HEK293 (cell line): ENCODE results near the gene PLCL1.

ENCODE experiments used
- CTCF ChIA-PET: fragments of 350-600 bp; formaldehyde crosslinking; extraction: SDS; loops from one replicate; lab custom pipeline; 2021; ENCODE audit warnings: antibody characterized with exemption; lab: Yijun Ruan, JAX
- POLR2A ChIA-PET: fragments of 300-600 bp; formaldehyde crosslinking; extraction: SDS; loops from one replicate; lab custom pipeline; 2020; ENCODE audit warnings: antibody characterized with exemption, inconsistent platforms; lab: Yijun Ruan, JAX
- H3K27ac ChIP-seq: fragments of 200-500 bp; sonication (Bioruptor generic); 2 replicates; pipeline ENCODE4 v1.5.1; 2014; ENCODE audit warnings: low read depth, low read length, control low read depth, inconsistent platforms; ENCODE audit errors: extremely low read depth
- H3K36me3 ChIP-seq, 2 experiments: fragments of 200-500 bp in 1 of 2; sonication (Bioruptor generic) in 1 of 2; 1 replicate in 1 of 2; 2 replicates in 1 of 2; pipeline ENCODE4 v1.5.1; 2014 to 2017; ENCODE audit warnings: inconsistent platforms in 2 of 2, low read length in 2 of 2; ENCODE audit not compliant: control insufficient read depth in 2 of 2, insufficient read depth in 1 of 2
- H3K4me1 ChIP-seq: fragments of 200-500 bp; sonication (Bioruptor generic); 2 replicates; pipeline ENCODE4 v1.5.1; 2014; ENCODE audit warnings: mild to moderate bottlenecking, low read length, inconsistent platforms; ENCODE audit not compliant: control insufficient read depth, insufficient read depth
- H3K4me3 ChIP-seq: 2 replicates; pipeline ENCODE4 v1.5.1; 2011; ENCODE audit warnings: low read depth, mild to moderate bottlenecking, control low read depth, low read length, moderate library complexity
- H3K9me3 ChIP-seq: fragments of 200-500 bp; sonication (Bioruptor generic); 2 replicates; pipeline ENCODE4 v1.5.1; 2014; ENCODE audit warnings: low read depth, low read length, inconsistent platforms; ENCODE audit not compliant: control insufficient read depth, insufficient read depth
- GLIS2 ChIP-seq: fragments of 450-650 bp; formaldehyde crosslinking; IDR thresholded peaks from 2 replicates; pipeline ENCODE4 v1.5.1; 2016; ENCODE audit warnings: missing biosample characterization, missing genetic modification characterization
- HOXA7 ChIP-seq: sonication (generic); formaldehyde crosslinking; IDR thresholded peaks from 2 replicates; pipeline ENCODE4 v1.8.1; 2022; ENCODE audit warnings: missing genetic modification reagents, borderline replicate concordance
- INSM2 ChIP-seq: fragments of 450-650 bp; formaldehyde crosslinking; IDR thresholded peaks from 2 replicates; pipeline ENCODE4 v1.5.1; 2016; ENCODE audit warnings: missing biosample characterization, missing genetic modification characterization
- REPIN1 ChIP-seq: fragments of 450-650 bp; formaldehyde crosslinking; IDR thresholded peaks from 2 replicates; pipeline ENCODE4 v1.5.1; 2017; ENCODE audit warnings: missing biosample characterization, missing genetic modification characterization, low read depth
- REST ChIP-seq: fragments of 450-650 bp; formaldehyde crosslinking; IDR thresholded peaks from 2 replicates; pipeline ENCODE4 v1.5.1; 2016; ENCODE audit warnings: missing biosample characterization, missing genetic modification characterization
- TRIM28 ChIP-seq: IDR thresholded peaks from 2 replicates; pipeline ENCODE4 v1.6.1; 2011; ENCODE audit warnings: low read length, control low read depth, borderline replicate concordance
- ZBTB8A ChIP-seq: fragments of 450-650 bp; formaldehyde crosslinking; IDR thresholded peaks from 2 replicates; pipeline ENCODE4 v1.5.1; 2016; ENCODE audit warnings: missing biosample characterization, missing genetic modification characterization
- ZFP3 ChIP-seq: fragments of 450-650 bp; formaldehyde crosslinking; IDR thresholded peaks from 2 replicates; pipeline ENCODE4 v1.5.1; 2016; ENCODE audit warnings: low read depth, missing biosample characterization, missing genetic modification characterization
- ZIC2 ChIP-seq: fragments of 450-650 bp; formaldehyde crosslinking; IDR thresholded peaks from 2 replicates; pipeline ENCODE4 v1.5.1; 2016; ENCODE audit warnings: missing biosample characterization, missing genetic modification characterization
- ZNF19 ChIP-seq: fragments of 450-650 bp; formaldehyde crosslinking; IDR thresholded peaks from 2 replicates; pipeline ENCODE4; 2016; ENCODE audit warnings: missing biosample characterization, missing genetic modification characterization, low read depth
- ZNF23 ChIP-seq: fragments of 450-650 bp; formaldehyde crosslinking; IDR thresholded peaks from 2 replicates; pipeline ENCODE4 v1.5.1; 2016; ENCODE audit warnings: missing biosample characterization, missing genetic modification characterization, borderline replicate concordance
- ZNF26 ChIP-seq: fragments of 450-650 bp; formaldehyde crosslinking; IDR thresholded peaks from 2 replicates; pipeline ENCODE4 v1.5.1; 2016; ENCODE audit warnings: missing biosample characterization, missing genetic modification characterization
- ZNF280C ChIP-seq: fragments of 450-650 bp; formaldehyde crosslinking; IDR thresholded peaks from 2 replicates; pipeline ENCODE4 v1.5.1; 2016; ENCODE audit warnings: missing biosample characterization, missing genetic modification characterization
- ZNF529 ChIP-seq: fragments of 450-650 bp; formaldehyde crosslinking; IDR thresholded peaks from 2 replicates; pipeline ENCODE4 v1.5.1; 2017; ENCODE audit warnings: missing genetic modification characterization, missing biosample characterization; ENCODE audit not compliant: insufficient replicate concordance
- ZNF530 ChIP-seq: fragments of 450-650 bp; formaldehyde crosslinking; IDR thresholded peaks from 2 replicates; pipeline ENCODE4 v1.5.1; 2016; ENCODE audit warnings: low read depth, missing biosample characterization, missing genetic modification characterization
- ZNF571 ChIP-seq: fragments of 450-650 bp; formaldehyde crosslinking; IDR thresholded peaks from 2 replicates; pipeline ENCODE4 v1.5.0; 2017; ENCODE audit warnings: missing biosample characterization, missing genetic modification characterization
- ZNF621 ChIP-seq: fragments of 450-650 bp; formaldehyde crosslinking; IDR thresholded peaks from 2 replicates; pipeline ENCODE4 v1.5.1; 2017; ENCODE audit warnings: missing biosample characterization, missing genetic modification characterization
- ZNF626 ChIP-seq: fragments of 450-650 bp; sonication (Bioruptor Pico); formaldehyde crosslinking; IDR thresholded peaks from 2 replicates; pipeline ENCODE4 v1.5.1; 2018; ENCODE audit warnings: missing biosample characterization, missing genetic modification characterization, inconsistent platforms
- ZNF654 ChIP-seq: fragments of 450-650 bp; formaldehyde crosslinking; IDR thresholded peaks from 2 replicates; pipeline ENCODE4 v1.5.1; 2016; ENCODE audit warnings: low read depth, missing biosample characterization, missing genetic modification characterization
- ZSCAN30 ChIP-seq: fragments of 450-650 bp; IDR thresholded peaks from 2 replicates; pipeline ENCODE4 v1.5.1; 2018; ENCODE audit warnings: missing biosample characterization, mild to moderate bottlenecking, missing genetic modification characterization, moderate library complexity

Gene PLCL1

GRCh38 chr2:197937814-197938213 lies 133.4 kb downstream of the PLCL1 start:
- Histone ChIP-seq H3K36me3 (no peaks in the 10 kb centered on the region), H3K4me3 (no peak overlapping the region), H3K4me1 (peaks cover 4% of the 10 kb centered on the region; the same call in 1 of the 2 replicates), H3K9me3 (no peaks in the 10 kb centered on the region), H3K27ac (no peak overlapping the region)
- CTCF ChIA-PET: no interaction called here
- POLR2A ChIA-PET: no interaction called here
- TF ChIP-seq ZFP3 (tag by site-specific recombination): no peak
- no peak for TF ChIP-seq ZNF23 (tag by site-specific recombination)
- TF ChIP-seq GLIS2 (tag by site-specific recombination): no peak
- no peak for TF ChIP-seq ZBTB8A
- no peak for TF ChIP-seq ZNF530 (tag by site-specific recombination)
- no peak for TF ChIP-seq ZNF19 (tag by site-specific recombination)
- no peak for TF ChIP-seq ZNF26 (tag by site-specific recombination)
- TF ChIP-seq REPIN1 (tag by site-specific recombination): no peak
- TF ChIP-seq ZNF280C: no peak
- TF ChIP-seq REST (tag by site-specific recombination): no peak
- no peak for TF ChIP-seq ZNF654
- no peak for TF ChIP-seq HOXA7 (CRISPR knock-in tag)
- TF ChIP-seq INSM2: no peak
- no peak for TF ChIP-seq ZNF571 (tag by site-specific recombination)
- TF ChIP-seq ZSCAN30 (tag by site-specific recombination): no peak
- no peak for TF ChIP-seq ZNF529
- no peak for TF ChIP-seq ZIC2
- TF ChIP-seq ZNF626: no peak
- no peak for TF ChIP-seq ZNF621
- no peak for TF ChIP-seq TRIM28
